Lower leg skin (tissue), 4 donors: ENCODE data around the gene ASPRV1. TPM values are rescaled to one million over a fixed set of nuclear protein-coding genes. Genes with fewer than 3 reads are reported as not detected.

ENCODE experiments used
- DNase-seq, 2 donors: peaks; one replicate each; pipeline ENCODE4 v3.0.0-alpha.2; 2019; ENCODE audit warnings: low spot score in 2 of 2
- H3K4me3 ChIP-seq: fragments of 200-600 bp; sonication (generic); 2 replicates; pipeline ENCODE4 v1.5.1; 2017; ENCODE audit warnings: mild to moderate bottlenecking, low read depth; ENCODE audit not compliant: poor library complexity, severe bottlenecking
- CTCF ChIP-seq, 3 donors: fragments of 450-650 bp; IDR thresholded peaks; one replicate each; pipeline ENCODE4 v1.5.1; 2016; ENCODE audit warnings: antibody characterized with exemption in 3 of 3, mild to moderate bottlenecking in 3 of 3, moderate library complexity in 2 of 3
- POLR2A ChIP-seq, 2 donors: fragments of 450-650 bp; IDR thresholded peaks; one replicate each; pipeline ENCODE4 v1.6.1; 2016 to 2017; ENCODE audit warnings: antibody characterized with exemption in 2 of 2, mild to moderate bottlenecking in 1 of 2, moderate library complexity in 1 of 2
- WGBS, 2 donors: methylation state at CpG; one replicate each; pipeline ENCODE4 v1.1.5; 2018; 5-methylcytosine and 5-hydroxymethylcytosine counted together
- intact Hi-C: fragments of 100-400 bp; cut with DNase I; formaldehyde crosslinking; loops from one replicate; pipeline ENCODE4 v1.15.0; 2023; ENCODE audit warnings: low total_unique reads
- total RNA-seq, 4 donors: library from RNA; depleted of rRNA; stranded (reverse); fragments of >200 nt; gene quantifications; one replicate each; pipeline ENCODE4 v1.1.0, GENCODE V29; 2016

ASPRV1 gene
- total RNA-seq, 4 donors from 2014 or later, result 771 to 1,715 (median 955) TPM

GRCh38 chr2:69965756-69966445, 4.5 kb upstream of the ASPRV1 start:
- DNase-seq, result no peak
- no peak overlapping the region for H3K4me3 ChIP-seq
- TF ChIP-seq CTCF (IDR thresholded peaks at IDR 0.05) (no peak), POLR2A (IDR thresholded peaks at IDR 0.05) (no peak)
- intact Hi-C loops, result no loop called here
- 82 to 87% methylated on average over 8 of the region's 8 CpGs for whole genome bisulfite sequencing, 2 donors

- intact Hi-C loops, result no loop called here
- no peak for DNase-seq
- no peak for TF ChIP-seq CTCF (IDR thresholded peaks at IDR 0.05)
- no peak for TF ChIP-seq POLR2A (IDR thresholded peaks at IDR 0.05)
- 63 to 83% methylated on average over 7 of the region's 7 CpGs for WGBS, 2 donors
- H3K4me3 ChIP-seq, result no peak overlapping the region
Observed at GRCh38 chr2:69964353-69964841, 3.0 kb upstream of the ASPRV1 start.

GRCh38 chr2:69962986-69963730, 1.7 kb upstream of the ASPRV1 start:
- DNase-seq, result no peak
- TF ChIP-seq CTCF (IDR thresholded peaks at IDR 0.05) (no peak), POLR2A (IDR thresholded peaks at IDR 0.05) (no peak)
- WGBS, 2 donors, result 90 to 93% methylated on average over 8 of the region's 8 CpGs
- intact Hi-C loops, result no loop called here
- H3K4me3 ChIP-seq, result no peak overlapping the region

GRCh38 chr2:69960821-69961220, 610 bp downstream of the ASPRV1 start:
- intact Hi-C loops, result no loop called here
- TF ChIP-seq POLR2A (IDR thresholded peaks at IDR 0.05), result no peak
- TF ChIP-seq CTCF (IDR thresholded peaks at IDR 0.05), result no peak
- 93 to 94% methylated on average over 6 of the region's 6 CpGs for WGBS, 2 donors
- DNase-seq, result no peak
- H3K4me3 ChIP-seq, result no peak overlapping the region

GRCh38 chr2:69959425-69959824, 2.0 kb downstream of the ASPRV1 start:
- WGBS, 2 donors, result 78 to 81% methylated on average over 5 of the region's 5 CpGs
- peak in 1 of 2 donors; percentile 62 for DNase-seq
- H3K4me3 ChIP-seq, result no peak overlapping the region
- intact Hi-C loops, result no loop called here
- no peak for TF ChIP-seq CTCF (IDR thresholded peaks at IDR 0.05)
- no peak for TF ChIP-seq POLR2A (IDR thresholded peaks at IDR 0.05)
